ENCODE measurements around the gene FAM89A. TPM values are rescaled to one million over a fixed set of nuclear protein-coding genes. Genes with fewer than 3 reads are reported as not detected.

The FAM89A gene
- total and polyA plus RNA-seq, 2 donors (not counting 1 experiment from before 2014, with no cell fraction given), result 3.2 to 6.1 TPM

DNA sequence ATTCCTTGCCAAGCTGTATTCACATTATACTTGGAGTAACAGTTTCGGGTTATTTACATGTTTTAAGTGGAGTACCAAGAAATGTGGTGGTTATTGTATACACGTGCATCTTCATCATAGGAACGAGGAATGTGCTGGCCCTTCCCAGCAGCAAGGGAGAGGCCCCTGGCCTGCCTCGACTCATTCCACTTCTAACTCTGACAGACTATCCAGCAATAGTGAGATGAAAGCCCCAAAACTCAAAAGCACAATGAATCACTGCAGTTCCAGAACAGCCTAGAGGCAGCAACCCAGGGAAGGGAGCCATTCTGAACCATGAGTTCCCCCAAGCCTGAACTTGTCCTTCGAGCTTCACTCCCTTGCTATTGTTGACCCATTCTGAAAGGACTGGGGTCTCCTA, 23.1 kb downstream of the FAM89A start:
- TF ChIP-seq, protein P1, sequence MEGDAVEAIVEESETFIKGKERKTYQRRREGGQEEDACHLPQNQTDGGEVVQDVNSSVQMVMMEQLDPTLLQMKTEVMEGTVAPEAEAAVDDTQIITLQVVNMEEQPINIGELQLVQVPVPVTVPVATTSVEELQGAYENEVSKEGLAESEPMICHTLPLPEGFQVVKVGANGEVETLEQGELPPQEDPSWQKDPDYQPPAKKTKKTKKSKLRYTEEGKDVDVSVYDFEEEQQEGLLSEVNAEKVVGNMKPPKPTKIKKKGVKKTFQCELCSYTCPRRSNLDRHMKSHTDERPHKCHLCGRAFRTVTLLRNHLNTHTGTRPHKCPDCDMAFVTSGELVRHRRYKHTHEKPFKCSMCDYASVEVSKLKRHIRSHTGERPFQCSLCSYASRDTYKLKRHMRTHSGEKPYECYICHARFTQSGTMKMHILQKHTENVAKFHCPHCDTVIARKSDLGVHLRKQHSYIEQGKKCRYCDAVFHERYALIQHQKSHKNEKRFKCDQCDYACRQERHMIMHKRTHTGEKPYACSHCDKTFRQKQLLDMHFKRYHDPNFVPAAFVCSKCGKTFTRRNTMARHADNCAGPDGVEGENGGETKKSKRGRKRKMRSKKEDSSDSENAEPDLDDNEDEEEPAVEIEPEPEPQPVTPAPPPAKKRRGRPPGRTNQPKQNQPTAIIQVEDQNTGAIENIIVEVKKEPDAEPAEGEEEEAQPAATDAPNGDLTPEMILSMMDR (IDR thresholded peaks at IDR 0.05), result no peak
- TF ChIP-seq EZH2 (IDR thresholded peaks at IDR 0.05; ENCODE audit: borderline replicate concordance, insufficient read depth, low read depth, low read length, poor library complexity, severe bottlenecking), result no peak
- Histone ChIP-seq H3K36me3 (replicated peaks in 1 of 2; ENCODE audit: control extremely low read depth in 1 of 2, control insufficient read depth in 1 of 2, extremely low read depth in 1 of 2, insufficient read depth in 2 of 2, low read length in 1 of 2) (no peaks in the 10 kb centered on the region), H3K9ac (ENCODE audit: low read length) (no peak overlapping the region), H3K9me3 (ENCODE audit: control extremely low read depth in 1 of 3, control insufficient read depth in 2 of 3, insufficient read depth in 1 of 3, low read length in 2 of 3) (no peaks in the 10 kb centered on the region), H3K27me3 (replicated peaks in 1 of 4; ENCODE audit: control extremely low read depth in 1 of 4, control insufficient read depth in 3 of 4, insufficient read depth in 4 of 4, low read length in 3 of 4) (no peaks in the 10 kb centered on the region), H2AFZ (ENCODE audit: insufficient read depth, low read depth, low read length, poor library complexity, severe bottlenecking) (no peak overlapping the region), H3K4me2 (replicated peaks; ENCODE audit: low read depth, low read length, poor library complexity, severe bottlenecking) (no peak overlapping the region), H3K79me2 (ENCODE audit: control insufficient read depth, insufficient read depth, low read length) (no peaks in the 10 kb centered on the region), H3K27ac (ENCODE audit: low read length in 2 of 2) (no peak overlapping the region), H3K4me1 (ENCODE audit: control insufficient read depth in 2 of 2, insufficient read depth in 2 of 2, low read length in 2 of 2) (no peaks in the 10 kb centered on the region), H3K4me3 (ENCODE audit: control extremely low read depth in 1 of 5, extremely low read depth in 1 of 5, insufficient read depth in 1 of 5, low read depth in 2 of 5, low read length in 4 of 5) (no peak overlapping the region), H4K20me1 (ENCODE audit: control insufficient read depth, insufficient read depth, low read length, poor library complexity, severe bottlenecking) (no peaks in the 10 kb centered on the region)
- H3K4me1 Mint-ChIP-seq, result peaks cover 2% of the 10 kb centered on the region
- no peaks in the 10 kb centered on the region for H3K9me3 Mint-ChIP-seq (ENCODE audit: insufficient read depth)
- no peak overlapping the region for H3K4me3 Mint-ChIP-seq
- WGBS (ENCODE audit: insufficient coverage), result 100% methylated on average over 1 of the region's 5 CpGs
- CTCF ChIA-PET, result no interaction called here
- H3K27ac Mint-ChIP-seq, result no peak overlapping the region
- POLR2A ChIA-PET, result no interaction called here
- intact Hi-C loops (cut with micrococcal nuclease), result no loop called here
- ATAC-seq (ENCODE audit: low read depth) (no peak), DNase-seq (no peak)
- no peaks in the 10 kb centered on the region for H3K27me3 Mint-ChIP-seq

DNA sequence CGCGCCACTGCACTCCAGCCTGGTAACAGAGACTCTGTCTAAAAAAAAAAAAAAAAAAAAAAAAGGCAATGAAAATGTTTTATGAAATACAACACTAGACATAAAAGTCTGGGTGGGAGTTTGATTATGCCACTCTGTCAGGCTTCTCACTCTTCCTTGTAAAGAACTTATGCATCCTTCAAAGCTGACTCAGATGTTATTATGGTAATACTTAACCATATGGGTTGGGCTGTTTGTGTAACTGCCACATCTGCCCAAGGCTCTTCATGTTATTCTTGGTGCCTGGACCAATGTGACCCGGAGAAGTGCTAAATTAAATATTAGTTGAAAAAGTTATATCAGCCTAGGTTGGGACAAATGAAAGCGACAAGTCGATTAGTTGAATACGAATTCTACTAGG, 23.8 kb downstream of the FAM89A start:
- WGBS (ENCODE audit: insufficient coverage), result 98% methylated on average over 4 of the region's 6 CpGs
- ATAC-seq (ENCODE audit: low read depth) (no peak), DNase-seq (no peak)
- H3K27me3 ChIP-seq (replicated peaks in 1 of 4; ENCODE audit: control extremely low read depth in 1 of 4, control insufficient read depth in 3 of 4, insufficient read depth in 4 of 4, low read length in 3 of 4), result no peaks in the 10 kb centered on the region
- no peaks in the 10 kb centered on the region for H3K4me1 ChIP-seq (ENCODE audit: control insufficient read depth in 2 of 2, insufficient read depth in 2 of 2, low read length in 2 of 2)
- Mint-ChIP-seq H3K27ac (no peak overlapping the region), H3K27me3 (no peaks in the 10 kb centered on the region), H3K9me3 (ENCODE audit: insufficient read depth) (no peaks in the 10 kb centered on the region), H3K4me3 (no peak overlapping the region), H3K4me1 (peaks cover 2% of the 10 kb centered on the region)
- H4K20me1 ChIP-seq (ENCODE audit: control insufficient read depth, insufficient read depth, low read length, poor library complexity, severe bottlenecking), result no peaks in the 10 kb centered on the region
- no peak overlapping the region for H2AFZ ChIP-seq (ENCODE audit: insufficient read depth, low read depth, low read length, poor library complexity, severe bottlenecking)
- no peak overlapping the region for H3K9ac ChIP-seq (ENCODE audit: low read length)
- H3K79me2 ChIP-seq (ENCODE audit: control insufficient read depth, insufficient read depth, low read length), result no peaks in the 10 kb centered on the region
- CTCF ChIA-PET, result no interaction called here
- H3K9me3 ChIP-seq (ENCODE audit: control extremely low read depth in 1 of 3, control insufficient read depth in 2 of 3, insufficient read depth in 1 of 3, low read length in 2 of 3), result no peaks in the 10 kb centered on the region
- H3K36me3 ChIP-seq (replicated peaks in 1 of 2; ENCODE audit: control extremely low read depth in 1 of 2, control insufficient read depth in 1 of 2, extremely low read depth in 1 of 2, insufficient read depth in 2 of 2, low read length in 1 of 2), result no peaks in the 10 kb centered on the region
- H3K27ac ChIP-seq (ENCODE audit: low read length in 2 of 2), result no peak overlapping the region
- POLR2A ChIA-PET, result no interaction called here
- TF ChIP-seq, protein P1 (IDR thresholded peaks at IDR 0.05), result no peak
- no peak for TF ChIP-seq EZH2 (IDR thresholded peaks at IDR 0.05; ENCODE audit: borderline replicate concordance, insufficient read depth, low read depth, low read length, poor library complexity, severe bottlenecking)
- no peak overlapping the region for H3K4me3 ChIP-seq (ENCODE audit: control extremely low read depth in 1 of 5, extremely low read depth in 1 of 5, insufficient read depth in 1 of 5, low read depth in 2 of 5, low read length in 4 of 5)
- no peak overlapping the region for H3K4me2 ChIP-seq (replicated peaks; ENCODE audit: low read depth, low read length, poor library complexity, severe bottlenecking)
- intact Hi-C loops (cut with micrococcal nuclease), result no loop called here

Data from B cell (primary cell).